OCI-LY1 (cell line): Measurements from ENCODE around the gene PDGFRB.

ENCODE experiments used
- H2AFZ ChIP-seq: fragments of 200-600 bp; sonication (generic), shearing (Covaris generic); 2 replicates; pipeline ENCODE4 v1.6.0; 2014; ENCODE audit warnings: antibody characterized with exemption, mild to moderate bottlenecking, low read length
- H3F3A ChIP-seq: fragments of 200-600 bp; sonication (generic), shearing (Covaris generic); 2 replicates; pipeline ENCODE4 v1.6.0; 2014; ENCODE audit warnings: mild to moderate bottlenecking, antibody characterized with exemption, low read length, moderate library complexity; ENCODE audit not compliant: insufficient read depth
- H3K27ac ChIP-seq: fragments of 200-600 bp; sonication (generic); 2 replicates; pipeline ENCODE4 v1.5.1; 2014; ENCODE audit warnings: low read length, mixed run types, mild to moderate bottlenecking, low read depth; ENCODE audit not compliant: poor library complexity, severe bottlenecking
- H3K27me3 ChIP-seq: fragments of 200-600 bp; sonication (generic); 2 replicates; pipeline ENCODE4 v1.6.0; 2014; ENCODE audit warnings: antibody characterized with exemption, mild to moderate bottlenecking, low read length, moderate library complexity; ENCODE audit not compliant: insufficient read depth
- H3K36me3 ChIP-seq: fragments of 200-600 bp; sonication (generic); 2 replicates; pipeline ENCODE4 v1.6.1; 2014; ENCODE audit warnings: mild to moderate bottlenecking, antibody characterized with exemption, low read length, moderate library complexity, mixed read lengths; ENCODE audit not compliant: insufficient read depth
- H3K4me1 ChIP-seq: fragments of 200-600 bp; sonication (generic); 2 replicates; pipeline ENCODE4 v1.5.1; 2014; ENCODE audit warnings: mild to moderate bottlenecking, low read length, moderate library complexity; ENCODE audit not compliant: insufficient read depth, severe bottlenecking
- H3K4me2 ChIP-seq: fragments of 200-600 bp; sonication (generic), shearing (Covaris generic); 2 replicates; pipeline ENCODE4 v1.6.1; 2014; ENCODE audit warnings: low read length
- H3K4me3 ChIP-seq: fragments of 200-600 bp; sonication (generic); 2 replicates; pipeline ENCODE4 v1.5.1; 2014; ENCODE audit warnings: low read length, low read depth, mild to moderate bottlenecking, mixed read lengths; ENCODE audit not compliant: poor library complexity, severe bottlenecking
- H3K79me2 ChIP-seq: fragments of 200-600 bp; shearing (Covaris generic); 2 replicates; pipeline ENCODE4 v1.6.1; 2016; ENCODE audit warnings: mixed run types, low read length, mixed read lengths; ENCODE audit not compliant: insufficient read depth
- H3K9ac ChIP-seq: fragments of 200-600 bp; sonication (generic), shearing (Covaris generic); 2 replicates; pipeline ENCODE4 v1.6.1; 2014; ENCODE audit warnings: mild to moderate bottlenecking, low read length, mixed read lengths
- H3K9me2 ChIP-seq: fragments of 200-600 bp; sonication (generic), shearing (Covaris generic); 2 replicates; pipeline ENCODE4 v1.6.1; 2014; ENCODE audit warnings: low read depth, mild to moderate bottlenecking, low read length, mixed read lengths
- H3K9me3 ChIP-seq: fragments of 200-600 bp; shearing (Covaris generic); 2 replicates; pipeline ENCODE4 v1.6.1; 2014; ENCODE audit warnings: low read length, mixed read lengths
- H4K20me1 ChIP-seq: fragments of 200-600 bp; sonication (generic), shearing (Covaris generic); 2 replicates; pipeline ENCODE4 v1.6.0; 2016; ENCODE audit warnings: mild to moderate bottlenecking, low read length; ENCODE audit not compliant: insufficient read depth
- EZH2 ChIP-seq: fragments of 200-600 bp; sonication (generic), shearing (Covaris generic); IDR thresholded peaks from 2 replicates; pipeline ENCODE4 v1.8.0; 2017; ENCODE audit warnings: borderline replicate concordance, mixed run types, mild to moderate bottlenecking, antibody characterized with exemption, low read length, moderate library complexity, mixed read lengths
- TF ChIP-seq, protein P1 (sequence below): fragments of 200-600 bp; sonication (generic), shearing (Covaris generic); IDR thresholded peaks from 2 replicates; pipeline ENCODE4 v1.5.1; 2017; ENCODE audit warnings: mild to moderate bottlenecking, antibody characterized with exemption, low read length, moderate library complexity, mixed read lengths

The PDGFRB gene

DNA sequence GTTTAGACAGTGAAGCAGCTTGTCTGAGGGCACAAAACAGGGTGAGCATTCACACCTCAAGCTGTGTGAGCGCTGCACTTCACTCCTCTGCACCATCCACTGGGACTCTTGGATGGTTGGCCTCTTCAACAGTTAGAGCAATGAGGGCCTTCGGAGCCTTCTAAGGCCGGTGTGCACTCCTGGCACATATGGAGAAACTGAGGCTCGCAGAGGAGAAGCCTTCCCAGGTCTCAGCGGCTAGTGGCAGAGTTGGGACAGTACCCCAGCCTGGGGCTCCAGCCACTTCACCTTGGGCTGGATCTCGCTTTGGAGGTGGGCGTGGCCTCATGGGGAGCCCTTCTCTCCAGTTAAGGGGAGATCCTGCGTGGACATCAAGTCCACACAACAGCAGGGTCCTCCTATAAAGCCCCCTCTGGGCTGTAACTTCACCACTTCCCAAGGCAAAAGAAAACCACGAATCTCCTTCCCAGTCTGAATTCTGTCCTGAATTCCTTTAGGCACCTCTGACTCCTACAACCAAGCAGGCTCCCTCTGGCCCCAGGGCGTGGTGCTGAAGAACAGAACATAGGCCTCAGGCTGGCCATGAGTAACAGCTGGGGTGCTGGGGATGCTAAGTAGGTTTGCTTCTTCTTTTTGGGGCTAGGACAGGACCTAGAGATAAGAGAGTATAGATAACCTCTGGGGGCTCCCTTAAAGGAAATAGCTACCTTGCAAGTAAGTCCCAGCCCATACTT lies 38.8 kb downstream of the PDGFRB start:
- Histone ChIP-seq H3K79me2 (no peaks in the 10 kb centered on the region), H3K4me1 (no peaks in the 10 kb centered on the region), H3K9me2 (no peaks in the 10 kb centered on the region), H3F3A (no peaks in the 10 kb centered on the region), H3K9me3 (no peaks in the 10 kb centered on the region), H3K36me3 (no peaks in the 10 kb centered on the region), H4K20me1 (no peaks in the 10 kb centered on the region), H2AFZ (no peak overlapping the region), H3K9ac (no peak overlapping the region), H3K27me3 (no peaks in the 10 kb centered on the region; the same call in 1 of the 2 replicates), H3K4me2 (no peak overlapping the region), H3K27ac (no peak overlapping the region), H3K4me3 (no peak overlapping the region)
- TF ChIP-seq EZH2: no peak
- TF ChIP-seq, protein P1, sequence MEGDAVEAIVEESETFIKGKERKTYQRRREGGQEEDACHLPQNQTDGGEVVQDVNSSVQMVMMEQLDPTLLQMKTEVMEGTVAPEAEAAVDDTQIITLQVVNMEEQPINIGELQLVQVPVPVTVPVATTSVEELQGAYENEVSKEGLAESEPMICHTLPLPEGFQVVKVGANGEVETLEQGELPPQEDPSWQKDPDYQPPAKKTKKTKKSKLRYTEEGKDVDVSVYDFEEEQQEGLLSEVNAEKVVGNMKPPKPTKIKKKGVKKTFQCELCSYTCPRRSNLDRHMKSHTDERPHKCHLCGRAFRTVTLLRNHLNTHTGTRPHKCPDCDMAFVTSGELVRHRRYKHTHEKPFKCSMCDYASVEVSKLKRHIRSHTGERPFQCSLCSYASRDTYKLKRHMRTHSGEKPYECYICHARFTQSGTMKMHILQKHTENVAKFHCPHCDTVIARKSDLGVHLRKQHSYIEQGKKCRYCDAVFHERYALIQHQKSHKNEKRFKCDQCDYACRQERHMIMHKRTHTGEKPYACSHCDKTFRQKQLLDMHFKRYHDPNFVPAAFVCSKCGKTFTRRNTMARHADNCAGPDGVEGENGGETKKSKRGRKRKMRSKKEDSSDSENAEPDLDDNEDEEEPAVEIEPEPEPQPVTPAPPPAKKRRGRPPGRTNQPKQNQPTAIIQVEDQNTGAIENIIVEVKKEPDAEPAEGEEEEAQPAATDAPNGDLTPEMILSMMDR: no peak

DNA sequence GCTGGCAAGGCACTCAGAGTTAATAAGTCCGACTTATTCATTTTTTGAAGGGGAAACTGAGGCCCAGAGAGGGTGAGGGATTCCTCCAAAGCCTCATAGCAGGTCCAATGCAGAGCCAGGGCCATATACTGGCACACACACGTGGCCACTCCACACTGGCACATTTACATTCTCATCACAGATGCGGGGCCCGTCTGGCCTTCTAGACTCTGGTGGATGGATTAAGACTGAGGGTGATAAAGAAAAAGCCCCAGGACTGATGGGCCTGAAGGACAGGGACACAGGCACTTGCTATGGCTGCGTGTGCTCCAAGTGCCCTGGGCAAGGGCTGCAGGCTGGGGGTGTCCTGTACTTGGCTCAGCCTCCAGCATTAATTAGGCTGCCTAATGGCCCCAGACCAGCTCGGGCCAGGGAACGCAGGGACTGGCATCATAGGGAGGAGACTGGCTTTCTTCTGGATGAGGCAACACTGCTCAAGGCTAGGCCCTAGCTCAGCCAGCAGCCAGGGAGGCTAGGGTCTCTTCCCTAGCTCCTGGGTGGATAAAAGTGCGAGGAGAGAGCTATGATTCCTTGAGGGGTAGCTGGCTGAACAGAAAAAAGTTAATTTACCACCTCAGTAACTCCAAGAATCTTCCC lies 40.8 kb downstream of the PDGFRB start:
- H3K4me2 ChIP-seq: no peak overlapping the region
- H3K27me3 ChIP-seq: peaks cover 5% of the 10 kb centered on the region; the same call in 1 of the 2 replicates
- H3K9me2 ChIP-seq: no peaks in the 10 kb centered on the region
- no peak overlapping the region for H3K27ac ChIP-seq
- H3K9me3 ChIP-seq: no peaks in the 10 kb centered on the region
- no peaks in the 10 kb centered on the region for H4K20me1 ChIP-seq
- no peaks in the 10 kb centered on the region for H3F3A ChIP-seq
- TF ChIP-seq, protein P1: no peak
- TF ChIP-seq EZH2: no peak
- no peak overlapping the region for H3K9ac ChIP-seq
- no peaks in the 10 kb centered on the region for H3K36me3 ChIP-seq
- no peaks in the 10 kb centered on the region for H3K4me1 ChIP-seq
- no peaks in the 10 kb centered on the region for H3K79me2 ChIP-seq
- H2AFZ ChIP-seq: no peak overlapping the region
- H3K4me3 ChIP-seq: no peak overlapping the region

DNA sequence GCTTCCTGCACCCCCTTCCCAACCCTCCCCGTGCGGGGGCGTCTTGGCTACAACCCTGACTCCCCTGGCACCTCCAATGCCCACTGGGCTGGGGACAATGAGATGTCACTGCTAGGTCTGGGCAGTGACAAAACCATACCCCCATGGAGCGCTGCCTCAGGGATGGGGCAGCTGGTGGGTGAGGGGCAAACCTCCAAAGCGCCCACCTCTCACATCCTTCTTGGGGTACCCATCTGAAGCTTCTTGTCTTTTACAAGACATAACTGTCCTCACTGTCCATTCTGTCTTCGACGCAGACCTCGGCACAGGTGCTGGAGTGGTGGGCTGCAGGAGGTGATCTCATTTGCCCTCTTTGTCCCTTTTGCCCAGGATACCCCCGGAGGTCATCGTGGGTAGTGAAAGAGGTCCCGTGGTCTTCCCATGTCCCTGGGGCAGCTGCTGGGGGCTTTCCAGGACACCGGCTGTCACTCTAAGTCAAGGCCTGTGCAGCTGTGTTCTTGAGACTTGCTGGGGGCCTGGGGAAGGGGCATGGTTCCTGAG lies 41.5 kb downstream of the PDGFRB start:
- no peaks in the 10 kb centered on the region for H3K4me1 ChIP-seq
- H3F3A ChIP-seq: no peaks in the 10 kb centered on the region

More for the DNA sequence above, 41.5 kb downstream of the PDGFRB start:
- Histone ChIP-seq H3K9me2 (no peaks in the 10 kb centered on the region), H3K4me3 (no peak overlapping the region), H3K9ac (no peak overlapping the region), H3K79me2 (no peaks in the 10 kb centered on the region), H3K9me3 (no peaks in the 10 kb centered on the region), H3K27me3 (peaks cover 5% of the 10 kb centered on the region; the same call in 1 of the 2 replicates), H4K20me1 (no peaks in the 10 kb centered on the region), H3K4me2 (no peak overlapping the region), H3K36me3 (no peaks in the 10 kb centered on the region), H2AFZ (no peak overlapping the region), H3K27ac (no peak overlapping the region)
- TF ChIP-seq, protein P1: no peak
- no peak for TF ChIP-seq EZH2
